GM06990 (cell line): ENCODE measurements around the gene DLG4.

ENCODE experiments used
- DNase-seq: peaks from one replicate; pipeline ENCODE4 v3.0.0-alpha.2; 2011; ENCODE audit not compliant: insufficient read length; ENCODE audit errors: extremely low read depth
- H3K27me3 ChIP-seq: replicated peaks from 2 replicates; pipeline ENCODE4 v1.6.0; 2011; ENCODE audit warnings: low read length; ENCODE audit not compliant: control insufficient read depth, insufficient read depth
- H3K36me3 ChIP-seq: 2 replicates; pipeline ENCODE4 v1.5.1; 2011; ENCODE audit warnings: low read length; ENCODE audit not compliant: control insufficient read depth, insufficient read depth
- H3K4me3 ChIP-seq: replicated peaks from 2 replicates; pipeline ENCODE4 v1.5.1; 2011; ENCODE audit warnings: low read depth, mild to moderate bottlenecking, control low read depth, low read length
- TF ChIP-seq, protein P1 (sequence below): IDR thresholded peaks from 2 replicates; pipeline ENCODE4 v1.5.1; 2011; ENCODE audit warnings: low read length, control low read depth, mild to moderate bottlenecking, inconsistent platforms; ENCODE audit not compliant: insufficient read depth, poor library complexity, severe bottlenecking

Gene DLG4

DNA sequence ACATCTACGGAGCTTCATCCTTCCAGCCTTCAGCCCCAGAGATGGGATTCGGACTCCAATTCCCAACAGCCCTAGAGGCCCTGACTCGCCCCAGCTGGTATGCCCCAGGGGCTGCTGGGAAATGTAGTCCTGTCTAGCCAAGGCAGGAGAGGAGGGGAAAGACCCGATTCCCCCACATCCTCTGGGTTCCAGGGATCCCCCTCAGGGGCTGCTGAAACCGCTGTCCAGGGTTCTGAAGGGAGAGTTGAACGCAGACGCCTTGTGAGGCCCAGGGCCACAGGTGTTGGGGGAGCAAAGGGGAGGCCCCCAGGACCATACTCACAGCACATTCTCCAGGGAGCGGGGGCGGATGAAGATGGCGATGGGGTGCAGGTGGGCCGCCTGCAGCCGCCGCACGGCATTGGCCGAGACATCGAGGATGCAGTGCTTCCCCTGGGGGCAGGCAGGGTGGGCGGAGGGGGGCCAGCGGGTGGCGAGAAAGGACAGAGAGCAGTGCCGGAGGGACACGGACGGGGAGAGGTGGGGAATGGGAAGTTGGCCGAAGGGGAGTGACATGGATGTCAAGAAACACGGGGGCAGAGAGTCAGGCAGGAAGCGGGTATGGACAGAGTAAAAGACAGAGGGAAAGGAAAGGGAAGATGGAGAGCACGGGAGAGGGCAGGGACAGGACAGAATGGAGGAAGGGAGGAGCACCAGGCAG lies 27.9 kb downstream of the DLG4 start:
- Histone ChIP-seq H3K27me3 (no peaks in the 10 kb centered on the region), H3K36me3 (no peaks in the 10 kb centered on the region), H3K4me3 (no peak overlapping the region)
- no peak for DNase-seq
- TF ChIP-seq, protein P1, sequence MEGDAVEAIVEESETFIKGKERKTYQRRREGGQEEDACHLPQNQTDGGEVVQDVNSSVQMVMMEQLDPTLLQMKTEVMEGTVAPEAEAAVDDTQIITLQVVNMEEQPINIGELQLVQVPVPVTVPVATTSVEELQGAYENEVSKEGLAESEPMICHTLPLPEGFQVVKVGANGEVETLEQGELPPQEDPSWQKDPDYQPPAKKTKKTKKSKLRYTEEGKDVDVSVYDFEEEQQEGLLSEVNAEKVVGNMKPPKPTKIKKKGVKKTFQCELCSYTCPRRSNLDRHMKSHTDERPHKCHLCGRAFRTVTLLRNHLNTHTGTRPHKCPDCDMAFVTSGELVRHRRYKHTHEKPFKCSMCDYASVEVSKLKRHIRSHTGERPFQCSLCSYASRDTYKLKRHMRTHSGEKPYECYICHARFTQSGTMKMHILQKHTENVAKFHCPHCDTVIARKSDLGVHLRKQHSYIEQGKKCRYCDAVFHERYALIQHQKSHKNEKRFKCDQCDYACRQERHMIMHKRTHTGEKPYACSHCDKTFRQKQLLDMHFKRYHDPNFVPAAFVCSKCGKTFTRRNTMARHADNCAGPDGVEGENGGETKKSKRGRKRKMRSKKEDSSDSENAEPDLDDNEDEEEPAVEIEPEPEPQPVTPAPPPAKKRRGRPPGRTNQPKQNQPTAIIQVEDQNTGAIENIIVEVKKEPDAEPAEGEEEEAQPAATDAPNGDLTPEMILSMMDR: no peak

DNA sequence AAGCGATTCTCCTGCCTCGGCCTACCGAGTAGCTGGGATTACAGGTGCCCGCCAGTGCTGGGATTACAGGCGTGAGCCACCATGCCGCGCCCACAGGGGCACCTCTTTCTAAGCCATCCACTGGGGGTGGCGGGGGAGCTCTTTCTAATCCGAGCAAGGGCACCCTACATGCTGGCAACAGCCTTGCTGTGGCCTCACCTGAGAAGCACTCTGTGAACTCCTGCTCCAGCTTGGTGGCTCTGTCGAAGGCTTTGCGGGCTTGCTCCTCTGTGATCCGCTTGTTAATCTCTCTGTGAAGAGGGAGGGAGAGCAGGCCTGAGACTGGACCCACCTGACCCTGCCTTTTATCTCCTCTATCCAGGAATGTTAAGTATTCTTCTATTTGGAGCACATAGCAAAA lies 28.6 kb downstream of the DLG4 start:
- Histone ChIP-seq H3K36me3 (no peaks in the 10 kb centered on the region), H3K27me3 (no peaks in the 10 kb centered on the region), H3K4me3 (no peak overlapping the region)
- DNase-seq: no peak
- TF ChIP-seq, protein P1: no peak

DNA sequence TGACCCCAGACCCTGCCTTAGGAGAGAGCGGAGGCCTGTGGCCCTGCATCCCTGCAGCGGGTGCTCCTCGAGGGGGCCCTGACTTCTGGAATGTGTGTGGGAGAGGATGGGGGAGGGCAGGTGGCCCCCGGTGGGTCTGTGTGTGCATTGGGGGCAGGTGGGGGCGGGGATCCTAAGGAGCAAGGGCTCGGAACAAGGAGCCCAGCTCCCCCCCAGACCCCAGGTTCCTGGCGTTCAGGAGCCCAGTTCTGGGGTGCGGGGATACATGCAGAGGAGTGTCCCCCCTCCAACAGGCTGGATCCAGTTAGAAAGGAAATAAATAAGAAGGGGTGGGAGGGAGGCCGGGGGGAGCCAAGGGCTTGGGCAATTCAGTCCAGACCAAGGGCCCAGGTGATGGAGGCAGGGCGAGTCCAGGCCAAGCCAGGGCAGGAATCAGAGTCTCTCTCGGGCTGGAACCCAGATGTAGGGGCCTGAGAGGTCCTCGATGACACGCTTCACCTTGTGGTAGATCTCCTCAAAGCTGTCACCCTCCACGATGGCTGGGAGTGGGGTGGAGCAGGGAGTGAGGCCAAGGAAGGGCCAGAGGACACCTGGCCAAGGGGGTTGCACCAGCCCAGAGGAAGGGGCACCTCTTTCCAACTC lies 29.2 kb downstream of the DLG4 start:
- no peaks in the 10 kb centered on the region for H3K36me3 ChIP-seq
- DNase-seq: no peak
- H3K27me3 ChIP-seq: no peaks in the 10 kb centered on the region
- no peak overlapping the region for H3K4me3 ChIP-seq
- TF ChIP-seq, protein P1: no peak

DNA sequence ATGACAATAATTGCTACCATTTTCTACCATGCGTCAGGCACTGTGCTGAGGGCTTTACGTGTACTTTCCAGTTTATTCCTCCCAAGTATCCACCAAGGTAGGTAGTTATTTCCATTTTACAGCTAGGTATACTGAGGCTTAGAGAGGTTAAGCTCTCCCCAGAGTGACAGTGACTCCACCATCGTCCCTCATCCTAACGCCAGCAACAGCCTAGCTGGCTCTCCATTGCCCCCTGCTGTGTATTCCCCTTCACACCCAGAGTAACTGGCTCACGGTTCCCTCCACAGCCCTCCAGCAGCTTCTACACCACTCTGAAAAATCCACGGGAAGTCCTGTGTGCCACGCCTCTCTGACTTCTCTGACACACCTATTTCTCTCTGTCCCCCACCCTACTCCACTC lies 33.4 kb downstream of the DLG4 start:
- no peak for DNase-seq
- H3K4me3 ChIP-seq: no peak overlapping the region
- no peaks in the 10 kb centered on the region for H3K36me3 ChIP-seq
- no peaks in the 10 kb centered on the region for H3K27me3 ChIP-seq
- TF ChIP-seq, protein P1: peak; percentile 56

DNA sequence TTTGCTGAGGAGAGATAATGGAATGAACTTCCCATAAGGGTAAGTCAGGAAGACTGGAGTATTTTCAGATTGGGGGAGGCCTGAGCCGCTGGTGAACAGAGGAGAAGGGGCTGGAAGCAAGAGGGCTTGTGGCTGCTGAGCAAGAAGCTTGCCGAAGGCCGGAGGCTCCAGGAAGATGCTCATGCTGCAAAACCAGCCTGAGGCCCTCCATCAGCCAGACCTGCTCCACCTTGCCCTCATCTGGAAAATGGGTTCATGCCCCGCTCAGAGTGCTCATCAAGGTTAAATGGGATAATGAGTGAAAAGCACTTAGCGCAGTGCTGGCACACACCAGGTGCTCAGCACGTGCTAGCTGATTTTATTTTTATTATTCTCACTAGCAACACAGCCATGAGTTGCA lies 35.0 kb downstream of the DLG4 start:
- H3K36me3 ChIP-seq: no peaks in the 10 kb centered on the region
- TF ChIP-seq, protein P1: no peak
- DNase-seq: no peak
- no peaks in the 10 kb centered on the region for H3K27me3 ChIP-seq
- H3K4me3 ChIP-seq: no peak overlapping the region

DNA sequence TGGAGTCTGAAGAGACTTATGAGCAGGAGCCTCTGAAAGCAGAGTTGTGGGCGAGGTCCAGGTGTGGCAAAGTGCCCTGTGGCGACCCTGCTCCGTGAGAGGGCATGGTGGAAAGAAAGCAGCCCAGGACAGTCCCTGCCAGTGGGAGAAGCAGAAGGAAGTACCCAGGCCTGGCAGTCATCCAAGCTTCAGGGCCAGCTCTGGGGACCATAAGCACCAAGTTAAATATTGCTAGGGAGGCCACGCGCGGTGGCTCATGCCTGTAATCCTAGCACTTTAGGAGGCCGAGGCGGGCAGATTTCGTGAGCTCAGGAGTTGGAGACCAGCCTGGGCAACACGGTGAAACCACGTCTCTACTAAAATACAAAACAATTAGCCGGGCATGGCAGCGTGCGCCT lies 35.5 kb downstream of the DLG4 start:
- no peak for DNase-seq
- no peaks in the 10 kb centered on the region for H3K36me3 ChIP-seq
- no peak overlapping the region for H3K4me3 ChIP-seq
- H3K27me3 ChIP-seq: no peaks in the 10 kb centered on the region
- TF ChIP-seq, protein P1: no peak
